HG03097 (cell line): ENCODE data around the gene GRIA1.

Source experiments
- ATAC-seq: cut with Tn5 transposase; IDR thresholded peaks from one replicate; pipeline ENCODE4 v1.9.1; 2021; ENCODE audit not compliant: unreplicated experiment, low FRiP score

GRIA1 gene

DNA sequence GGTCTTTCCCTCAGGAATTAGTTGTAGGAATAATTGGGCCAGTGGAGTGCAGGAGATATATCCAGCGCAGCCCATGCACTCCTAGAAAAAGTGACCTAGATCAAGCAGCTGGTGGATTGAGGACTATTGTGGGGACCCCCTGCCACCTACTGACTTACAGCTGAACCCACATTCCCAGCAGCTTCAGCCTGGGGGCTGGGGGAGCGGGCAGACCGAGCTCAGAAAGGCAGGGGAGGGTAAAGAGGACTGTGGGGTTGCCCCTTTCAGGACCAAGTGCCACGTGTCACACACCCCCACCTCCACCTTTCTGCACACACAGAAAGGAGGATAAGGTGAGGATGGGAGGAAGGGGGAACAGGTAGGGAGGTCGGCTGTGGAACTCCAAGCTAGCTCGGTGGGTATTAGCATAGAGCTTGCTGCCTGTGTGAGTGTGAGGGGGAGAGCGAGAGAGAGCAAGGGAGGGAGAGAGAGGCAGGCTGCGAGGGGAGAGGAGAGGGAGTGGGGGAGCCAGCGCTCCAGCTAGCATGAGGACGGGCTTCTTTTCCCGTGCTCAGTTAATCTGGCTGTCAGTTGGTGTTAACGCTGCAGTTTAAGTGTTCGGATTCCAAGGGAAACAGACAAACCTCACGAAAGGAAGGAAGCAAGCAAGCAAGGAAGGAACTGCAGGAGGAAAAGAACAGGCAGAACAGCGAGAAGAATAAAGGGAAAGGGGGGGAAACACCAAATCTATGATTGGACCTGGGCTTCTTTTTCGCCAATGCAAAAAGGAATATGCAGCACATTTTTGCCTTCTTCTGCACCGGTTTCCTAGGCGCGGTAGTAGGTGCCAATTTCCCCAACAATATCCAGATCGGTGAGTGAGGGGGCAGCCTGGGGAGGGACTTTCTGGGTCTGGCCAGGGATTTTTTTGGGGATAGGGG lies at the start of gene GRIA1:
TSS of gene GRIA1 (plus strand) at position 553 of the 920 bp plus-strand sequence.
- no peak for ATAC-seq

DNA sequence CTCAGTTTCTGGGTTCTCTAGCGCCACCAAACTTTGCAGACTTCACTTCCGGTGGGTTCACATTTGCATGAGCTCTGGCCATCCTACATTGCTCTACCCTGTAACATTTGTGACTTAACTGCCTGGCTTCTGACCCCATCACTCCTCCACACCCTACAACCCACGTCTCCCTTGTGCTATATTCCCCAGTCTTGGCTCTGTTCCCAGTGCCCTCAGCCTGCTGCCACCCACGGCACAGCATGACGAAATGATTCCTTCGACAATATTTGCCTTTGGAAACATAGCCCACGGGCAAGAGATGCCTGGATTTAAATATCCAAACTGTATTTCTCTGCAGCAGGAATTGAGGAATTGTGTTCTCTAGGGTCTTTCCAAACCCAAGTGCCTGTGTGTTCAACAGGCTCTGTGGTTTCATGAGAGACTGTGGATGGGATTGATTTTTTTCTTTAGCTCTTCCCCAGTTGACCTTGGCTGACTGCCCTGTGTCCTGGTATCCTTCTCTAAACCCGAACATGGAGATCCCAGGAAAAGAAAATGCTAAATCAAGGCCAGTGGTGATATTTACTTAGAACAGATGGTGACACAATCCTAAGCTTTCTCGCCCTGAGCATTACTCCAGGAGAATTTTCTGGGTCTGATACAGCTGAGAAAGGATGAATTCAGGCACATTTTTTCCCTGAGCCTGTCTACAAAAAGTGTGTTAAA lies 44.4 kb upstream of the GRIA1 start:
- no peak for ATAC-seq

DNA sequence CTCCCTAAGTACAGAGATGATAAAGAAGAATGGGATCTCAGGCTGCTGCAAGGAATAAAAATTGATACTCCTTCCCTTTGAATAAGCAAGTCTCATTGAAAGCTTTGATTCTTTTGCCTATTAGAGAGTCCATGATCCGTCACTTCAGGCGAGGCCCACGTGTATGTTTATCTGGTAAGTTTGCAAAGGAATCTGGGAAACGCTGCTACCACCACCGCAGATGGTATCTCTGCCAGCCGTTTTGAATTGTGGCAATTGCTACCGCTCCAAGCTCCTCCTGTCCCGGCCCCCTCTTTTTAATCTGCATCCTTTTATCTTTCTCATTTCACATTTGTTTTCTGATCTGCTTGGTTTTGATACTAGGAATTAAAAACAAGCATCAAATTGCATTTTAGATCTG lies 42.9 kb upstream of the GRIA1 start:
- ATAC-seq, result no peak

DNA sequence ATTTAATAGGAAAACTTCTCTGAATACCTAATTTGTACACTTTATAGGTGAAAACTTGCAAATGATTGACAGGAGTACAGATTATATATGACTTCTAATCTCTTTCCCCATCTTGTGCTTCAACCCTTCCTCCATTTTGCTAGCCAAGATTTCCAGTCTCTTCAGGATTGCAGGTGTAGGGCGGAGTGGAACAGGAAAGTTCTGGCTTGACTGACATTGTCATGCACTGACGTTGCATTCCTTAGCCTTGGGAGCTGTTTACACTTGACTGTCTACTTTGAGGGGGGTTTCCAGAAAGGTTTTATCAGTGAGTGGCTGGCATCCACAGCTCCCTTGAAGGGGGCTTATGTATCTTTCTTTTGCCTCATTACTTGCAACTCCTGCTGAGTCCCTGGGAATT lies 34.1 kb upstream of the GRIA1 start:
- ATAC-seq, result no peak

DNA sequence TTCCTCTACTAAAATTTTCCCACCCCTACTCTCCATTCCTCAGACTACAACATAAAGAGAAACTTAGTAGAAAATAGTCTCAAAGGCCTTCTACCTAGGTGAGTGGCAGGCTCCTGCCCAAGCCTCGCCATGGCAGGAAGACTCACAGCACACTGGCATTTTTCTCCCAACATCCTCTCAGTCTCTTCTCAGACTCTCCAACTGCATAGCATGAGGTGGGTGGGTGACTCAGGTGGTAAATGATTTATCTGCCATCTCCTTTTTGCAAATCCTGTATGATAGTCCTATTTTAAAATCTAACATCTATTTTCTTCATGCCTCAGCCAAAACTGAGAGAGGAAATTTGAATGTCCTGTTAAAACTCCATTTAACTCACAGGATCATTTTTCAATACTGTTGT lies 33.5 kb upstream of the GRIA1 start:
- ATAC-seq, result no peak

DNA sequence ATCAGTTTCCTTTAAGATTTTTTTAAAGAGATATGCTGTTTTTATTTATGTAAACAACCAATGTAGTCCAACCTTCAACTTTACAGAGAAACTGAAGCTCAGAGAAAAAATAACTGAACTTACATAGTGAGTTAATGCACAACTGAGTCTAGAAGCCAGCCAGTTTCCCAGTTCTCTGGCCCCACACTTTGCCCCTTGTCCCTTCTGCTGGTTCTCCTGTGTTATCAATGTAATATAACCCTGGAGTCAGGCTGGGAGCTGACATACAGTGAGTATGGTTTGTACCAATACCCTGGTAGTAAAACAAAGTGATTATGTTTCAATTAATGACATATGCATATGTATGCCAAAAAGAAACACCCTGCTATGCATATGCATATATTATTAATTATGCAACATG lies 32.2 kb upstream of the GRIA1 start:
- no peak for ATAC-seq

DNA sequence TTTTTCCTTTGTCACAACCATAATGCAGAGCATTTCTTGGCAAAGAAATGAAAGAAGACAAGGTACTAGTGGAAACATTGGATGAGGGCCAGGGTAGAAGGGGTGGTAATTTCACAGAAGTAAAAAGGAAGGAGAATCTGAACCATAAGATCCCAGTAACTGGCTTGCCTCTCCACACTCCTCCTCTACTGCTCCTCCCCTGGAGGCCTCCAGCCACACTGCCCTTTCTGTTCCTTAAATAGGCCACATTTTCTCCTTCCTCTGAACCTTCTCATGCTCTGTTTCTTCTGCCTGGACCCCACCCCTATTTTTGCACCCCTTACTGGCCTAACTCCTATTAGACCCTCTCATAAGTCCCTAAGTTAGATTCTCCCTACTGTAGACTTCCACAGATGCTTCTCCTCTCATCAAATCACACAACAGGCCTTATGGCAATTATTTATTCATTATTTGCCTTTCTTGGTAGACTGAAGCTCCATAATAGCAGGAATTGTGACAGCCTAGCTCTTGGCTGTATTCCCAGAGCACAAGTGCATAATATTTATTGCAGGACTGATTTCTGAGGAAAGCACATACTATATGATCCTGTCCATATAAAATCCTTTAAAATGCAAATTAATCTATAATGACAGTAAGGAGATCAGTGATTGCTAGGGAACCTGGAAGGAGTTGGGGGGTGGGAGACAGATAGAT lies 31.3 kb upstream of the GRIA1 start:
- ATAC-seq, result no peak

DNA sequence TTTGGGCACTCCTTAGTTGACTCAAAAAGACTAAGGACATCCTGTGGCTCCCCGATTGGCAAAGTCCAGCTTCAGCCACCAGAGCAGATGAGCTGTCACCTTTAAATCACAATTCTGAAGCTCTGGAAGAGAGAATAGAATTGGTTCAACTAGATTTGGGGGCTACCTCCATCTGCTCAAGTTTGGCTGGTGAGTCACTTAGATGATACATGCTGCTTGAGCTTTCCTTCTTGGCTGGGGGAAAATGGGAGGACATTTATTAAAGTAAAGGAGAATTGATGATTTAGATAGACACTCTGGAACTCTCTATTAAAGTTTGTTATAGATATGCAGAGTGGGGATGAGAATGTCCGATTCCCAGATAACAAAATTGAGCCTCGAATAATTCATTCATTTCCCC lies 30.0 kb upstream of the GRIA1 start:
- ATAC-seq, result no peak

DNA sequence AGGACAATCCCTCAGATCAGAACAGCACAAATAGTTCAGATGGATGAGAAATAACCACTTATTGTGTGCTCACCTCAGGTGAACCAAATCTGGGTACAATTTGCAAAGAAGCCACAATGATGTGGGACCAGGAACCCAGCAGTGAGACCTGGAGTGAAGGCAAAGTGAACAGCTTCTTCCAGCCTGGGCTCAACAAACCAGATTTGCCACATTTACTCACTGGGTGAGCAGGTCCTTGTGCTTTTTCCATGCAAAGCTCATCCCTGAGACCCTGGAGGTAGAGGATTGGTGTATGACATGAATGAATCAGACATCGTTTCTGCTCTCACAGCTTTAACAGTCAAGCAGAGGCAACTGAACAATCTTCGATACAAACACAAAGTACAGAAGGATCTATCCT lies 29.1 kb upstream of the GRIA1 start:
- no peak for ATAC-seq

DNA sequence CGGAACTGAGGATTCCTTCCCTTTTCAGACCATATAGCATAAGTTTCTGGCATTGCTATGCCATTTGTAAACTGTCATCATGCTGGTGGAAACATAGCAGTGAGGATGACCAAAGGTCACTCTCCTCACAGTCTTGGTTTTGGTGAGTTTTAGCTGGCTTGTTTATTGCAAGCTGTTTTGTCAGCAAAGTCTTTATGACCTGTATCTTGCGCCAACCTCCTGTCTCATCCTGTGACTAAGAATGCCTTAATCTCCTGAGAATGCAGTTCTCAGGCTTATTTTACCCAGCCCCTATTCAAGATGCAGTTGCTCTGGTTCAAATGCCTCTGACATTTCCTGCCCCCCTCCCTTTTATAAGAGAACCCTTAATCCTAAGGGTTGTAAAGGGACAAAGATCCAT lies 26.7 kb upstream of the GRIA1 start:
- ATAC-seq, result no peak

DNA sequence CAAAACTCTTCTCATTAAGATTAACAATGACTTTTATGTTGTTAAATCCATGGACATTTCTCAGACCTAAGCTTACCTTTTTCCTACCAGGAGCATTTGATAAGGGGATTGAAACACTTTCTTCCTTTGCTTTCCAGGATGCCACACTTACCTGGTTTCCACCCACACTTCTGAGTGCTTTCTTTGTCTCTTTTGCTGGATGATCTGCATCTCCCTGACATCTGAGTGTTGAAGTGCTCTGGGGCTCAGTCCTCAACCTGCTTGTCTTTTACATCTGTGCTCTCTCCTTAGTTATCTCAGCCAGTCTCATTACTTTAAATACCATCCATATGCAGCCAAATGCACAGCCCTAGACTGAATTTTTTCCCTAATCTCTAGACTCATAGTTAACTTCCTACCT lies 22.9 kb upstream of the GRIA1 start:
- no peak for ATAC-seq

DNA sequence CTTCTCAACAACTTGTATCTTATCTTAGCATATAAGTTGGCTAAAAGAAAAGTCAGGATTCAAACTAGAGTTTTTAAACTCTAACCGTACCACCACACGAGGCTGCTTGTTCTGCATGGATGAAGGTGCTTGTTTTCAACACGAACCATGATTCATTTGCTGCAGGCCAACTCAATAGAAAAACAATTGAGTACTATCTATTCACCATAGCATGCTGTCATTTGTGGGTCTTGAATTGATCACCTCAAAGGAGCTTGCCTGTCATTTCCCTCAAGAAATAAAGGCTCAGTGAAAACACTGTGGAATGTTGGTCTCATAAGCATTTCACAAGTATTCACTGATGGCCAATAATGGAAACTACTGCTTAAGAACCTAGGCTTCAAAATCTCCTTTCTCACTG lies 21.0 kb upstream of the GRIA1 start:
- no peak for ATAC-seq

DNA sequence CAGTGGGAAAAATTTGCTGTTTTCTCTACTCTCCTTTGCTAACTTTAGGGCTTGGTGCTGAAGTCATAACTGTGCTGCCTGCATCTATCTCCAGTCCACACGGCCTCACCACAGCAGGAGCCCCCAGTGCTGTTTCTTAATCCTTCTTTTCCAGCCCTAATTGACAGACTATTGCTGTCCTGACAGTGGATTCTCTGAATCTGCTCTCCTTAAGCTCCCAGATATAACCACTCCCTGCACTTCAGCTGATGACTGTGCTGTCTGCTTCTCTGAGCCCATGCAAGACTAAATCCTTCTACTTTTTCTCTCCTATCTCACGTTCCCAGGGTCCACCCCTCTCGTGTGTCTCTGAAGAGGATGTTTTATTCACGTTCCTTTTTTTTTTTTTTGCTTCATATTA lies 19.7 kb upstream of the GRIA1 start:
- no peak for ATAC-seq

DNA sequence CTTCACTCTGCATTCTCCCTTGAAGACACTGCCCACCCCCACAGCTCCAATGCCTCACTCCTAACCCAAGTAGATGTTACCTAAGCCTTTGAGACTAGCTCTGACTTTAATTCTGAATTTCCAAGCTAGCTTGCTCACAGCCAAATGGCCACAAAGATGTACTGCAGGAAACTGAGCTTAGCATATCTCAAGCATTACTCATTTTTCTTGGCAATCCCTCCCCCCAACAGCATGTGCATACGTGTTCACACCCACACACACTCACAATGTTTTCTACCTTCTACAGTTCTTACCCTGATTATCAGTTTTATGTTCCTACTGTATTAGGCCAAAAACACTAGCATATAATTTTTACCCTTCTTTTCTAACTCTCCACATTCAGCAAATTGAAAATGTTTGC lies 13.7 kb upstream of the GRIA1 start:
- no peak for ATAC-seq

DNA sequence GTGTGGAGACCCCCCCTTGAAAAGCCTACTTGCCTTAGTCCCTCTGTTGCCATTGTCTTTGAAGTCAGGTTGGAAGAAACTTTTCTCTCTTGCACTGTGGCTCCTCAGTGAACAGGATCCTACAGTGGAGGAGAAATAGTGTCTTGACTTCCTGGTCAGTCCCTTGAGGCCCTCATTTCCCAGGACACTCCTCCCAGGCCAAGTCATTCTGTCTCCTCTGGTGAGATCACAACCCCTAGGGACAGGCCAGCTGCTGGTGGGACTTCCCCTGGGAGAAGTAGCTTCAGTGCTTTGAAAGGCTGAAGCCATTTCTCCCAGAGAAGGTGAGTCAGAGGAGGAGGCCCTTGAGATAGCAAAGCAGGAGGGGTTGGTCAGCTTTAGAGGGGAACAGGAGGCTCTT lies 10.1 kb upstream of the GRIA1 start:
- peak; percentile 99 for ATAC-seq

DNA sequence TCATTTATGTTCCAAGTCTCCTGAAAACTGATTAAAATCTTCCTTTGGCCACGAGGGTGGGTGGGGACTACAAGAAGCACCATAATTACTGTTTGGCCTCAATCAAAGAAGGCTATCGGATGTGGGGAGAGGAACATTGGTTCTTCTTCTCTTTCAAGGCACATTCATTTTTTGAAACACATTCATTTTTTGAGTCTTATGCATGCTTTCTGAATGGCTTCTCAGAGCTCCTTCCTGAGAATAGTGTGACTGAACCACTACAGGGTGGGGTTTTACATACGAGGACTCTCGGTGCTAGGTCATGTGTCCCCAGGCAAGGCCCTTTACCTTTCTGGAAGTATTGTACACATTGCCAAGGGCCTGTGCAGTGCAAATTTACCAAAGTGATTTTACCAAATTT lies 7.0 kb upstream of the GRIA1 start:
- ATAC-seq, result no peak

DNA sequence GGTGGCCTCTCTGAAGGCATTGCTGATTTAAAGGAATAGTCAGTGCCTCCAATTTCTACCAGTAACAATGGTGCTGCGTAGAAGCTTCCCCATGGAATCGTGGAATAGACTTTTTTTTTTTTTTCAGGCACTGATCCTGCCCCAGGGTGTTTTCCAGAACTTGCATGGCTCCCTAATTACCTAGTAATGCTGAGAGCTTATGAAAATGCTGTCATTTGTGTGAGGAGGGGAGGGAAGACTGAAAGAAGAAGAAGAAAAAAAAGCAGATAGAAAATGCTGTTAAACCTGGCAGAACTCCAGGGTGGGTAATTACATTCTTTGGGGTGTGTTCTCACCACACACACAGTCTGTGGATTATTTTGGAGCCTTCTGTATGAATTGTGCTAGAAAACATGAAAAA lies 4.8 kb upstream of the GRIA1 start:
- ATAC-seq, result no peak

DNA sequence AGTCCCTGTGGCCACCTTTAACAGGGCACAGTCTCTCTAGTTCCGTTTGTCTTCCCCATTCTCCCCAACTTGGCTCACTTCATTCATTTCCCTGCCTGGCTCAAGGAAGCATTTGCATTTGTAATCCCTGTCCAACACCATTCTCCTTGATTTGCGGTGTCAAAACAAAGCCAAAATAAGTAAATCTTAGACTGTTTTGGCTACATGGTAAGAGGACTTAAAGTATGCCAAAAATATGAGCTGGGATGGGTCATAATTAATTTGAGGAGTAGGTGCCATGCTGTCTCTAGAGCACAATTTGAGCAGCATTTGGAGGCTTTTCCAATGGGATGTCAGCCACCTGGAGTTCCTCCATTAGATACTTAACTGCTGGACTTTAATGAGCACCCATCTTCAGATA lies 3.7 kb upstream of the GRIA1 start:
- no peak for ATAC-seq

DNA sequence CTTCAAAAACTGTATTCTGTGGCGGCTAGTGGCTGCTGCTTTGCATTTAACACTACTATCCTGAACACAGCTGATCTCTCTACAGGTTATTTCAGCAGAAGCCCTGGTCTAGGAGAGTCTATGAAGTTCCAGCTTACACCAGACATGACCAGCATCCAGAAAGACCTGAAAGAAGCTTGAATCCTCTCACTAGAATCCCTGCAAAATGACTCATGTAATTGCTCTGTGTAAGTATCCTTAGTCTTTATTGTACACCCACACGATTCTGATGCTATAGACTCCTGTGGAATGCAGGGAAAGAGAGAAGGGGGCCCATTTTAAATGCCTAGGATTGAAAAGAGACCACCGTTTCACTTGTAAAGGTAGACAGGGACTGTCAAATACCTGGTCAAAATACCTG lies 859 bp upstream of the GRIA1 start:
- ATAC-seq, result no peak

DNA sequence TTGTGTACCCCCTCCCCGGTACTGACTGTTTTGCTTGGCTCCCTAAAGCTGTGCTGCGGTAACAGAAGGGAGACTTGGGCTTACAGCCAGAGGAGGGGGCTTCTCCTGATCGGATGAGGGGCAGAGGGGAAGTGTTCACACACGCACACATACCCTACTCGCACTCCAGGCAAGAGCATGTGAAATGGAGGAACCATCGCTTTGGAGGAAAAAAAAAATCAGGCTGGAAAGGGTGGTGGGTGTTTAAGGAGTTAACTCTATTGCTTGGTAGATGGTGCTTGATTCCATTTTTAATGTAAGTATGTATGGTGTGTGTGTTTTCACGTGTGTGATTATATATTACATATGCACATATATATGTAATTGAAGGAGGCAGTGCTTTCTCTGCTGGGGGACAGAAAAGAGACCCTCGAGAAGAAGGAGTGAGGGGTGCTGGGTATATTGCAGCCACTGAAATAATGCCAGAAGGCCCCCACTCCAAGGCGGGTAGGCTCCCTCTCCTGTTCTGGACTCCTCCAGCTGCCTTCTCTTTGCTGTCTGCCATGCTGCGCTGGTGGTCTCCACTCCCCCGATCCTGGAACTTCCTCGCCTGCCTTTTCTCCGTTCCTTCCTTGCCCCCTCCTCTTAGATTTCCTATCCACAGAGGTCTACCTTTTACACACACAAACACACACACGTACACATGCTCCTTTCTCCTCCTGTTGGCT lies 721 bp downstream of the GRIA1 start:
- ATAC-seq, result no peak

DNA sequence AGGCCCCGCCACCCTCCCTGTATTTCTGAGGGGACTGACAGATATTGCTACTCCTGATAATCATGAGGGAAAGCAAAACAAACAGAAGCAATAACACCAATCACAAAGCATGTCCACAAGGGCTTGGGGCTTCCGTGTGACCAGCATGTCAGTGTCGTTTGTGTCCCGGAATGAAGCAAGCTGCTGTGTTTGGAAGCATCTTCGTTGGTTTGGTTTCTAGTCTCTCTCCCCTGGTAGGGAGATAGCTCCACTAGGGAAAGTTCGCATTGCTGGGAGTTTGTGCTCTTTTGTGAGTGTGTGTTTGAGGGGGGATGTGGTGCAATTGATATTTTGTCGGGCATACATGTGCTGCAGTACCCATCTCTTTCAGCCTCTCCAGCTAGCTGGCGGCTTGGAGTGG lies 1.4 kb downstream of the GRIA1 start:
- no peak for ATAC-seq
